GM18505 (cell line): ENCODE data around the gene VSIG8.

Experiments
- ATAC-seq: cut with Tn5 transposase; IDR thresholded peaks from one replicate; pipeline ENCODE4 v1.9.1; 2021; ENCODE audit not compliant: unreplicated experiment
- POLR2A ChIP-seq: IDR thresholded peaks from 4 replicates; pipeline ENCODE4 v1.6.1; 2011; ENCODE audit warnings: borderline replicate concordance; ENCODE audit not compliant: insufficient read depth, insufficient read length; ENCODE audit errors: extremely low read depth

The VSIG8 gene

GRCh38 chr1:159879136-159879535 is 16.7 kb upstream of the VSIG8 start:
- TF ChIP-seq POLR2A = no peak
- ATAC-seq = no peak

GRCh38 chr1:159877695-159878444 is 15.4 kb upstream of the VSIG8 start:
- ATAC-seq = no peak
- no peak for TF ChIP-seq POLR2A

- no peak for TF ChIP-seq POLR2A
- no peak for ATAC-seq
Measured at GRCh38 chr1:159873530-159874143, 11.2 kb upstream of the VSIG8 start.

GRCh38 chr1:159872891-159873290 is 10.4 kb upstream of the VSIG8 start:
- ATAC-seq = no peak
- no peak for TF ChIP-seq POLR2A

- ATAC-seq = no peak
Measured at GRCh38 chr1:159870704-159871103, 8.2 kb upstream of the VSIG8 start.

GRCh38 chr1:159869607-159870006 is 7.2 kb upstream of the VSIG8 start:
- no peak for TF ChIP-seq POLR2A
- ATAC-seq = no peak

More at GRCh38 chr1:159870704-159871103, 8.2 kb upstream of the VSIG8 start:
- no peak for TF ChIP-seq POLR2A

GRCh38 chr1:159869173-159869572 is 6.7 kb upstream of the VSIG8 start:
- TF ChIP-seq POLR2A = no peak
- no peak for ATAC-seq

GRCh38 chr1:159868766-159869165 is 6.3 kb upstream of the VSIG8 start:
- no peak for TF ChIP-seq POLR2A
- ATAC-seq = no peak

GRCh38 chr1:159867664-159868026 is 5.2 kb upstream of the VSIG8 start:
- ATAC-seq = no peak

GRCh38 chr1:159866905-159867663 is 4.6 kb upstream of the VSIG8 start:
- TF ChIP-seq POLR2A = no peak
- no peak for ATAC-seq

More at GRCh38 chr1:159867664-159868026, 5.2 kb upstream of the VSIG8 start:
- TF ChIP-seq POLR2A = no peak

- ATAC-seq = no peak
- TF ChIP-seq POLR2A = no peak
Measured at GRCh38 chr1:159866066-159866465, 3.6 kb upstream of the VSIG8 start.

GRCh38 chr1:159864262-159864661 is 1.8 kb upstream of the VSIG8 start:
- no peak for ATAC-seq
- TF ChIP-seq POLR2A = no peak

- TF ChIP-seq POLR2A = no peak
- ATAC-seq = no peak
Measured at GRCh38 chr1:159862031-159862430, 426 bp downstream of the VSIG8 start.

- TF ChIP-seq POLR2A = no peak
- no peak for ATAC-seq
Measured at GRCh38 chr1:159861218-159861617, 1.2 kb downstream of the VSIG8 start.

GRCh38 chr1:159860456-159860855 is 2.0 kb downstream of the VSIG8 start:
- ATAC-seq = no peak
- no peak for TF ChIP-seq POLR2A
